ENCODE results near the gene TENM4.

TENM4 gene

GRCh38 chr11:79383874-79384273 lies 57.0 kb downstream of the TENM4 start:
- no peak for DNase-seq

GRCh38 chr11:79382301-79383050 lies 58.4 kb downstream of the TENM4 start:
- no peak for DNase-seq

GRCh38 chr11:79381036-79381435 lies 59.8 kb downstream of the TENM4 start:
- DNase-seq, result no peak

GRCh38 chr11:79377406-79377805 lies 63.4 kb downstream of the TENM4 start:
- no peak for DNase-seq

- DNase-seq, result no peak
Observed at GRCh38 chr11:79375818-79376550, 64.8 kb downstream of the TENM4 start.

GRCh38 chr11:79374727-79375126 lies 66.1 kb downstream of the TENM4 start:
- no peak for DNase-seq

- DNase-seq, result no peak
Observed at GRCh38 chr11:79371724-79372123, 69.1 kb downstream of the TENM4 start.

GRCh38 chr11:79371152-79371551 lies 69.7 kb downstream of the TENM4 start:
- no peak for DNase-seq

- DNase-seq, result no peak
Observed at GRCh38 chr11:79369055-79369454, 71.8 kb downstream of the TENM4 start.

GRCh38 chr11:79367844-79368243 lies 73.0 kb downstream of the TENM4 start:
- DNase-seq, result no peak

GRCh38 chr11:79366218-79366617 lies 74.6 kb downstream of the TENM4 start:
- no peak for DNase-seq

- no peak for DNase-seq
Observed at GRCh38 chr11:79363861-79364378, 76.9 kb downstream of the TENM4 start.

- DNase-seq, result no peak
Observed at GRCh38 chr11:79363256-79363655, 77.6 kb downstream of the TENM4 start.

GRCh38 chr11:79362821-79363220 lies 78.0 kb downstream of the TENM4 start:
- no peak for DNase-seq

- no peak for DNase-seq
Observed at GRCh38 chr11:79362206-79362757, 78.5 kb downstream of the TENM4 start.

GRCh38 chr11:79358258-79358657 lies 82.6 kb downstream of the TENM4 start:
- no peak for DNase-seq

GRCh38 chr11:79353706-79354105 lies 87.1 kb downstream of the TENM4 start:
- no peak for DNase-seq

- DNase-seq, result no peak
Observed at GRCh38 chr11:79352349-79352703, 88.5 kb downstream of the TENM4 start.

GRCh38 chr11:79348976-79349682 lies 91.7 kb downstream of the TENM4 start:
- no peak for DNase-seq

GRCh38 chr11:79346021-79346420 lies 94.8 kb downstream of the TENM4 start:
- no peak for DNase-seq

GRCh38 chr11:79344753-79345294 lies 96.0 kb downstream of the TENM4 start:
- no peak for DNase-seq

GRCh38 chr11:79342686-79343085 lies 98.1 kb downstream of the TENM4 start:
- DNase-seq, result no peak

- DNase-seq, result no peak
Observed at GRCh38 chr11:79342236-79342635, 98.6 kb downstream of the TENM4 start.

Data from NCI-H82 (cell line).